Mesothelial cell of epicardium (in vitro differentiated cells): ENCODE data around the gene GALNT10. TPM values are rescaled to one million over a fixed set of nuclear protein-coding genes. Genes with fewer than 3 reads are reported as not detected.

ENCODE experiments used
- DNase-seq, 2 experiments: peaks; one replicate each; pipeline ENCODE4 v3.0.0; 2021; ENCODE audit warnings: low spot score in 2 of 2; ENCODE audit not compliant: unreplicated experiment in 2 of 2
- H3K27ac Mint-ChIP-seq: 2 replicates; pipeline ENCODE4 v1.8.0; 2021; ENCODE audit warnings: mixed read lengths
- H3K27me3 Mint-ChIP-seq: 2 replicates; pipeline ENCODE4 v1.8.0; 2021; ENCODE audit warnings: low read depth, mixed read lengths
- H3K36me3 Mint-ChIP-seq: 2 replicates; pipeline ENCODE4 v1.8.0; 2021; ENCODE audit warnings: mixed read lengths
- H3K4me1 Mint-ChIP-seq: 2 replicates; pipeline ENCODE4 v1.8.0; 2021; ENCODE audit warnings: mixed read lengths
- H3K4me3 Mint-ChIP-seq: 2 replicates; pipeline ENCODE4 v1.8.0; 2021; ENCODE audit warnings: mild to moderate bottlenecking, moderate library complexity, mixed read lengths
- H3K9me3 Mint-ChIP-seq: 2 replicates; pipeline ENCODE4 v1.8.0; 2021; ENCODE audit warnings: mixed read lengths
- total RNA-seq: library from RNA; stranded (reverse); gene quantifications from 3 replicates; pipeline ENCODE4 v1.2.1, GENCODE V29; 2021
- TF ChIP-seq, protein P1 (sequence below): fragments of 200-600 bp; sonication (generic); IDR thresholded peaks from one replicate; pipeline ENCODE4 v1.5.0; 2021; ENCODE audit warnings: antibody characterized with exemption; ENCODE audit not compliant: unreplicated experiment

GALNT10 gene
- total RNA-seq, 1 donor from 2014 or later = 13.9 TPM

DNA sequence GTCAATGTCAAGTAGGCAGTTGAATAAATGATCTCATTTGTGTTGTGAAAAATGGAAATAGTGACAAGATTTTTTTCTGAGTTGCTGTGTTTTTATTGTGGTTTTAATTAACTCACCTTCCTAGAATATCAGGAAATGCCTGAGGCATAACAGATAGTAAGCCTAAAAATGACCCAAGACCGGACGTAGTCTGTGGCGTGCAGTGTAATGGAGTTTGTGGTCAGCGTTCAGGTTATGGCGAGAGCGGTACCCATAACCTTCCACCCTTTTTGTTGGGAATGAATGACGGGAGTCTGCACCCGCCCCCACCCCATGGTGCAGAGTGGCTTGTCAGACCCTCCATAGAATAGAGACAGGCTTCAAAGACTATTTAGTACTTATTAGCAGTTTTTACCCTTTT is 119.3 kb downstream of the GALNT10 start:
- no peaks in the 10 kb centered on the region for H3K27me3 Mint-ChIP-seq
- DNase-seq = no peak
- H3K36me3 Mint-ChIP-seq = peaks cover 15% of the 10 kb centered on the region
- peaks cover 3% of the 10 kb centered on the region for H3K4me1 Mint-ChIP-seq
- no peak overlapping the region for H3K4me3 Mint-ChIP-seq
- peaks cover 19% of the 10 kb centered on the region for H3K9me3 Mint-ChIP-seq
- H3K27ac Mint-ChIP-seq = no peak overlapping the region
- TF ChIP-seq, protein P1, sequence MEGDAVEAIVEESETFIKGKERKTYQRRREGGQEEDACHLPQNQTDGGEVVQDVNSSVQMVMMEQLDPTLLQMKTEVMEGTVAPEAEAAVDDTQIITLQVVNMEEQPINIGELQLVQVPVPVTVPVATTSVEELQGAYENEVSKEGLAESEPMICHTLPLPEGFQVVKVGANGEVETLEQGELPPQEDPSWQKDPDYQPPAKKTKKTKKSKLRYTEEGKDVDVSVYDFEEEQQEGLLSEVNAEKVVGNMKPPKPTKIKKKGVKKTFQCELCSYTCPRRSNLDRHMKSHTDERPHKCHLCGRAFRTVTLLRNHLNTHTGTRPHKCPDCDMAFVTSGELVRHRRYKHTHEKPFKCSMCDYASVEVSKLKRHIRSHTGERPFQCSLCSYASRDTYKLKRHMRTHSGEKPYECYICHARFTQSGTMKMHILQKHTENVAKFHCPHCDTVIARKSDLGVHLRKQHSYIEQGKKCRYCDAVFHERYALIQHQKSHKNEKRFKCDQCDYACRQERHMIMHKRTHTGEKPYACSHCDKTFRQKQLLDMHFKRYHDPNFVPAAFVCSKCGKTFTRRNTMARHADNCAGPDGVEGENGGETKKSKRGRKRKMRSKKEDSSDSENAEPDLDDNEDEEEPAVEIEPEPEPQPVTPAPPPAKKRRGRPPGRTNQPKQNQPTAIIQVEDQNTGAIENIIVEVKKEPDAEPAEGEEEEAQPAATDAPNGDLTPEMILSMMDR = no peak

DNA sequence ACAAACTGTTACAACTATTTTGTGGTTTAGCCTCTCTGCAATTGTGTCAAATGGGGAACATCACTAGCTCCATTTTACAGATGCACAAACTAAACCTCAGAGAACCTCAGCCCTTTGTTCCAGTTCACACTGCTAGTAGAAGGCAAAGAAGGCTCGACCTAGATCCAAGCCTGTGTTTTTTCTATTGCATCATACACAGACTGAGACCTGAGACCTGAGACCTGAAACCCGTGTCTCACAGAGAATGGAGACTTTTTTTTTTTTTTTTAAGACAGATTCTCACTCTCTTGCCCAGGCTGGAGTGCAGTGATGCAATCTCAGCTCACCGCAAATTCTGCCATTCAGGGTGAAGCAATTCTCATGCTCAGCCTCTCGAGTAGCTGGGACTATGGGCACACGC is 120.8 kb downstream of the GALNT10 start:
- TF ChIP-seq, protein P1 = no peak
- DNase-seq = no peak
- Mint-ChIP-seq H3K4me3 (no peak overlapping the region), H3K27ac (no peak overlapping the region), H3K27me3 (no peaks in the 10 kb centered on the region), H3K36me3 (peaks cover 5% of the 10 kb centered on the region), H3K9me3 (peaks cover 6% of the 10 kb centered on the region), H3K4me1 (peaks cover 3% of the 10 kb centered on the region)

DNA sequence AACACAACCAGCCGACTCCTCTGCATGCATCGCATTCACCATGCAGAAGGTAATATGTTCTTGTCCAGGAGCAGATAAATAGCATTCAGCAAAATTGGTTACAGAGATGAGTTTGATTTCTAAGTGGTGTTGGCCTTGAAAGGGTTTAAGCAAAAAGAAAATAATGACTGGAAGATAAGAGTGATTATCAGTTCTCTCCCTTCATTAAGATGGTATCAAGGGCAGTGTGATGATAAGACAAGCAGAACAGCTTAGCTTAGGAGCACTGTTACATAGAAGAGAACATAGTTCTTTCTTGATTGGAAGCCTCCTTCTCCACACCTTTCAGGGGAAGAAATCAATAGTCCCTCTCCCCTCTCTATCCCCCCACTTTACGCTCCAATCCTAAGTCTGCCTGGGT is 121.5 kb downstream of the GALNT10 start:
- H3K4me1 Mint-ChIP-seq = peaks cover 3% of the 10 kb centered on the region
- no peak for DNase-seq
- no peak overlapping the region for H3K4me3 Mint-ChIP-seq
- H3K27ac Mint-ChIP-seq = no peak overlapping the region
- TF ChIP-seq, protein P1 = no peak
- H3K9me3 Mint-ChIP-seq = peaks cover under 1% of the 10 kb centered on the region
- no peaks in the 10 kb centered on the region for H3K27me3 Mint-ChIP-seq
- no peaks in the 10 kb centered on the region for H3K36me3 Mint-ChIP-seq

DNA sequence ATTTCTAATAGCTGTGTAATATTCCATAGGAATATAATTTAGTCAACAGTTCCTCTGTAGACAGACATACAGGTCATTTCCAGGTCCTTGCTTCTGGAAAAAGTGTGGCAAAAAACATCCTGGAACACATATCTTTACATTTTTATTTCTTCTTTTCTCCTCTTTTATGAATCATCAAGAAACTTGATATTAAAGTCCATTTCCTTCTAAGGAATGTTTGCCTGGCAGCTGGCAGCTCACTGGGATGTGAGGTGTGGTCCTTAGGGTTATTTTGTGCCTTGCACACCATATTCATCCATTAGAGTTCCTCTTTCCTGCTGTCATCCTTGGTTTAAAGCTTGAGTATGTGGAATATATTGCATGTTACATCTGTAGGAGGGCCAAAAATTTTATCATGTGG is 122.0 kb downstream of the GALNT10 start:
- TF ChIP-seq, protein P1 = no peak
- Mint-ChIP-seq H3K27me3 (no peaks in the 10 kb centered on the region), H3K4me1 (peaks cover 3% of the 10 kb centered on the region), H3K27ac (no peak overlapping the region), H3K9me3 (no peaks in the 10 kb centered on the region), H3K4me3 (no peak overlapping the region), H3K36me3 (no peaks in the 10 kb centered on the region)
- DNase-seq = no peak

DNA sequence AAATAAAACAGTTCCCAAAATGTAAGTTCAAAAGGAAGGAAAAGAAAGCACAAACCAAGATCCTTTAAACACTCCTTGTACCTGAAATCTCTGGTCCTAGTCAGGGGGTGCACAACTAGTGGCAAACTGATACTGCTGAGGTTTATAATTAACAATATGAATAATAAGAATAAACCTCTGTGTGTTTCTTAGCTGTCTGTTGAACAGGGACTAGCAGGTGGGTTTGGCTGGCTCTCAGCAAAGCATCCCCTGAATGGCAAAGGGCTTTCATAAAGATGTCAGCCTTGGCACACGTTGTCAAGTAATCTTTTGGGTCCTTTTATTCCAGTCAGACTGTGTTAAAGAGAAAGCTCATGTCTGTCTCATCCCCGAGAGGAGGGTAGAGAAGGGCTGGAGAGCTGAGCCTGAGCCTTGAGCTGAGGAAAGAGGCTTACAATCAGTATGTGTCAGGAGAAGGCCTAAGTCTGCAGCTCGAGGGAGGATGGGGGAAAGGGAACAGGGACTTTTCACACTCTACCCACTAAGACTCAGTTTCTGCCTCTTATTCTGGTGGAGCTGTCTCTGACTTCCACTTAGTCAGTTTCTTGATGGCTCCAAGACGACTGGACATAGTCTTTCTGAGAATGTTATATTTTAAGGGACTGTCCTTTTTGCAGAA is 123.0 kb downstream of the GALNT10 start:
- Mint-ChIP-seq H3K27ac (no peak overlapping the region), H3K27me3 (no peaks in the 10 kb centered on the region), H3K4me1 (peaks cover 3% of the 10 kb centered on the region), H3K9me3 (no peaks in the 10 kb centered on the region), H3K4me3 (no peak overlapping the region), H3K36me3 (no peaks in the 10 kb centered on the region)
- DNase-seq = no peak
- TF ChIP-seq, protein P1 = no peak
